Keratinocyte (primary cell): ENCODE data around the gene ATAD1. TPM values are rescaled to one million over a fixed set of nuclear protein-coding genes. Genes with fewer than 3 reads are reported as not detected.

Source experiments
- DNase-seq: peaks from one replicate; pipeline ENCODE4 v3.0.0-alpha.2; 2011; ENCODE audit warnings: low read depth, missing footprints, low spot score
- FAIRE-seq: peaks from 2 replicates; lab custom pipeline; 2011; peaks lifted over from hg19 to GRCh38; lab: Jason Lieb, UNC
- H2AFZ ChIP-seq: 2 replicates; pipeline ENCODE4 v1.6.0; 2012; ENCODE audit warnings: low read length, control low read depth, inconsistent platforms; ENCODE audit not compliant: control insufficient read depth
- H3K27ac ChIP-seq: 2 replicates; pipeline ENCODE4 v1.5.1; 2011; ENCODE audit warnings: low read length; ENCODE audit not compliant: control insufficient read depth, insufficient read depth
- H3K27me3 ChIP-seq: 3 replicates; pipeline ENCODE4 v1.6.0; 2011; ENCODE audit warnings: low read length; ENCODE audit not compliant: control insufficient read depth, insufficient read depth; ENCODE audit errors: extremely low read depth
- H3K36me3 ChIP-seq, 2 experiments: 2 replicates in 1 of 2; 3 replicates in 1 of 2; pipeline ENCODE4 v1.5.1; 2011; ENCODE audit warnings: low read length in 2 of 2, mild to moderate bottlenecking in 1 of 2; ENCODE audit not compliant: control insufficient read depth in 2 of 2, insufficient read depth in 2 of 2; ENCODE audit errors: extremely low read depth in 1 of 2
- H3K4me1 ChIP-seq: 3 replicates; pipeline ENCODE4 v1.5.1; 2011; ENCODE audit warnings: low read length; ENCODE audit not compliant: control insufficient read depth, insufficient read depth; ENCODE audit errors: extremely low read depth
- H3K4me2 ChIP-seq: 3 replicates; pipeline ENCODE4 v1.6.0; 2011; ENCODE audit warnings: low read depth, low read length; ENCODE audit not compliant: control insufficient read depth, insufficient read depth; ENCODE audit errors: extremely low read depth
- H3K4me3 ChIP-seq, 3 experiments: fragments of 200-600 bp in 1 of 3; sonication (generic) in 1 of 3; 2 replicates in 2 of 3; 3 replicates in 1 of 3; pipeline ENCODE4 v1.5.1; 2011 to 2016; ENCODE audit warnings: low read length in 3 of 3, mild to moderate bottlenecking in 3 of 3, control low read depth in 2 of 3, inconsistent platforms in 1 of 3, low read depth in 1 of 3, mixed read lengths in 1 of 3, mixed run types in 1 of 3, moderate library complexity in 1 of 3; ENCODE audit not compliant: control insufficient read depth in 2 of 3, insufficient read depth in 2 of 3; ENCODE audit errors: extremely low read depth in 1 of 3
- H3K79me2 ChIP-seq: 2 replicates; pipeline ENCODE4 v1.6.0; 2012; ENCODE audit warnings: low read length; ENCODE audit not compliant: control insufficient read depth, insufficient read depth
- H3K9ac ChIP-seq: 3 replicates; pipeline ENCODE4 v1.6.0; 2011; ENCODE audit warnings: low read length; ENCODE audit not compliant: control insufficient read depth, insufficient read depth; ENCODE audit errors: extremely low read depth
- H3K9me1 ChIP-seq: 3 replicates; pipeline ENCODE4 v1.6.0; 2011; ENCODE audit warnings: low read length; ENCODE audit not compliant: control insufficient read depth, insufficient read depth; ENCODE audit errors: extremely low read depth
- H3K9me3 ChIP-seq: 2 replicates; pipeline ENCODE4 v1.5.1; 2012; ENCODE audit warnings: low read depth, low read length; ENCODE audit not compliant: control insufficient read depth
- H4K20me1 ChIP-seq: 3 replicates; pipeline ENCODE4 v1.6.0; 2011; ENCODE audit warnings: low read length; ENCODE audit not compliant: control insufficient read depth, insufficient read depth; ENCODE audit errors: extremely low read depth
- CTCF ChIP-seq, 3 experiments: IDR thresholded peaks in 1 of 3; conservative IDR thresholded peaks in 1 of 3; optimal IDR thresholded peaks in 1 of 3; 2 replicates in 2 of 3; 3 replicates in 1 of 3; pipeline versions ENCODE3 to v1.5.1; 2011; ENCODE audit warnings: low read length in 3 of 3, mild to moderate bottlenecking in 3 of 3, moderate library complexity in 2 of 3, control low read depth in 1 of 3, inconsistent platforms in 1 of 3; ENCODE audit not compliant: insufficient read depth in 2 of 3; ENCODE audit errors: extremely low read depth in 1 of 3
- EZH2 ChIP-seq: IDR thresholded peaks from one replicate; pipeline ENCODE4 v1.6.1; 2012; ENCODE audit warnings: inconsistent platforms, mild to moderate bottlenecking, low read length, moderate library complexity
- dilution Hi-C: fragments of 300-500 bp; cut with MboI; formaldehyde crosslinking; loops from one replicate; pipeline ENCODE4 v1.7.0; 2020; ENCODE audit warnings: low sequenced_read_pairs; ENCODE audit not compliant: extremely low pct_ligation_motif_present
- polyA plus RNA-seq, 5 experiments: library from polyadenylated mRNA; depleted of rRNA in 3 of 5; stranded (reverse) in 3 of 5; stranded (forward) in 1 of 5; unstranded in 1 of 5; fragments of >200 nt; gene quantifications; 1 replicate in 1 of 5; 2 replicates in 3 of 5; 3 replicates in 1 of 5; pipeline versions ENCODE4 v1.2.1 to v1.2.3, GENCODE V29; 2011 to 2012; ENCODE audit warnings: missing spikeins in 2 of 5, low read depth in 1 of 5, low replicate concordance in 1 of 5

Gene ATAD1
- polyA plus RNA-seq, 1 donor (not counting 4 experiments of a cell fraction or from before 2014, with no cell fraction given): 51.0 TPM

- Histone ChIP-seq H3K79me2 (no peaks in the 10 kb centered on the region), H3K27me3 (no peaks in the 10 kb centered on the region), H3K9ac (no peak overlapping the region), H3K27ac (no peak overlapping the region), H3K4me3 (no peak overlapping the region), H3K9me1 (no peaks in the 10 kb centered on the region), H3K36me3 (no peaks in the 10 kb centered on the region), H3K4me1 (no peaks in the 10 kb centered on the region), H4K20me1 (no peaks in the 10 kb centered on the region), H2AFZ (no peak overlapping the region), H3K9me3 (no peaks in the 10 kb centered on the region), H3K4me2 (no peak overlapping the region)
- DNase-seq (no peak), FAIRE-seq (no peak)
- dilution Hi-C loops: no loop called here
- no peak for TF ChIP-seq EZH2
- TF ChIP-seq CTCF (optimal IDR thresholded peaks at IDR 0.05 in 1 of 3, IDR thresholded peaks at IDR 0.05 in 1 of 3, conservative IDR thresholded peaks at IDR 0.05 in 1 of 3; ENCODE audit: extremely low read depth in 1 of 3, insufficient read depth in 2 of 3, low read length in 3 of 3): no peak
Measured at GRCh38 chr10:87713707-87714106, 104.3 kb downstream of the ATAD1 start.

- no peak overlapping the region for H3K27ac ChIP-seq
- no peaks in the 10 kb centered on the region for H3K36me3 ChIP-seq
- H3K4me2 ChIP-seq: no peak overlapping the region
- no peak overlapping the region for H3K9ac ChIP-seq
- H3K9me3 ChIP-seq: no peaks in the 10 kb centered on the region
- no peaks in the 10 kb centered on the region for H4K20me1 ChIP-seq
- H3K4me3 ChIP-seq: no peak overlapping the region
- H3K9me1 ChIP-seq: no peaks in the 10 kb centered on the region
- H3K4me1 ChIP-seq: no peaks in the 10 kb centered on the region
- FAIRE-seq (no peak), DNase-seq (no peak)
- TF ChIP-seq EZH2: no peak
- no peak for TF ChIP-seq CTCF (optimal IDR thresholded peaks at IDR 0.05 in 1 of 3, IDR thresholded peaks at IDR 0.05 in 1 of 3, conservative IDR thresholded peaks at IDR 0.05 in 1 of 3; ENCODE audit: extremely low read depth in 1 of 3, insufficient read depth in 2 of 3, low read length in 3 of 3)
- no peaks in the 10 kb centered on the region for H3K79me2 ChIP-seq
- dilution Hi-C loops: no loop called here
- no peaks in the 10 kb centered on the region for H3K27me3 ChIP-seq
- no peak overlapping the region for H2AFZ ChIP-seq
Measured at GRCh38 chr10:87712913-87713616, 105.0 kb downstream of the ATAD1 start.
